IMR-90 (cell line): ENCODE measurements around the gene EIF2A. TPM values are rescaled to one million over a fixed set of nuclear protein-coding genes. Genes with fewer than 3 reads are reported as not detected.

Experiments
- ATAC-seq: fragments of 200-7000 bp; cut with Tn5 transposase; 2 replicates; pipeline ENCODE4 v1.9.1; 2020; ENCODE audit warnings: low read depth, mild to moderate bottlenecking, moderate library complexity
- BruUV-seq: library from RNA; stranded (reverse); fragments of 400-500 nt; replicated peaks from 2 replicates; lab custom pipeline; 2021; lab: Mats Ljungman, UMichigan
- CTCF ChIA-PET: fragments of 300-600 bp; formaldehyde crosslinking; extraction: SDS; loops from one replicate; lab custom pipeline; 2021; ENCODE audit warnings: antibody characterized with exemption; lab: Yijun Ruan, JAX
- POLR2A ChIA-PET: fragments of 300-600 bp; sonication (Branson Sonifier 250); formaldehyde crosslinking; loops from one replicate; lab custom pipeline; 2022; ENCODE audit warnings: antibody characterized with exemption; ENCODE audit not compliant: unreplicated experiment; lab: Charles Lee
- DNase-seq: peaks from one replicate; pipeline ENCODE4 v3.0.0; 2013
- H2AFZ ChIP-seq: replicated peaks from 2 replicates; pipeline ENCODE3; 2013; ENCODE audit warnings: low read length, mild to moderate bottlenecking; ENCODE audit not compliant: poor library complexity
- H2AK5ac ChIP-seq: 2 replicates; pipeline ENCODE4 v1.6.1; 2013; ENCODE audit warnings: low read depth, low read length, inconsistent platforms
- H2AK9ac ChIP-seq: replicated peaks from 2 replicates; pipeline ENCODE3; 2013; ENCODE audit warnings: mild to moderate bottlenecking, low read depth, low read length, moderate library complexity; ENCODE audit not compliant: poor library complexity
- H2BK120ac ChIP-seq: 2 replicates; pipeline ENCODE4 v1.6.1; 2013; ENCODE audit warnings: low read depth, low read length, inconsistent platforms
- H2BK15ac ChIP-seq: 3 replicates; pipeline ENCODE4 v1.6.1; 2013; ENCODE audit warnings: low read depth, low read length, inconsistent platforms
- H2BK20ac ChIP-seq: 2 replicates; pipeline ENCODE4 v1.6.1; 2013; ENCODE audit warnings: low read depth, mild to moderate bottlenecking, inconsistent platforms, low read length, moderate library complexity
- H2BK5ac ChIP-seq: 2 replicates; pipeline ENCODE4 v1.6.1; 2013; ENCODE audit warnings: mild to moderate bottlenecking, low read depth, low read length, inconsistent platforms; ENCODE audit not compliant: poor library complexity, severe bottlenecking
- H3K14ac ChIP-seq: replicated peaks from 2 replicates; pipeline ENCODE4 v1.6.1; 2013; ENCODE audit warnings: low read depth, low read length, inconsistent platforms
- H3K18ac ChIP-seq: 2 replicates; pipeline ENCODE4 v1.6.1; 2013; ENCODE audit warnings: low read depth, low read length, control low read depth
- H3K23ac ChIP-seq: 2 replicates; pipeline ENCODE4 v1.6.1; 2013; ENCODE audit warnings: low read depth, low read length, inconsistent platforms
- H3K27ac ChIP-seq: 2 replicates; pipeline ENCODE4 v1.5.1; 2013; ENCODE audit warnings: mild to moderate bottlenecking, control low read depth, low read length; ENCODE audit not compliant: insufficient read depth
- H3K27me3 ChIP-seq: 2 replicates; pipeline ENCODE4 v1.6.1; 2013; ENCODE audit warnings: low read length; ENCODE audit not compliant: control insufficient read depth, insufficient read depth
- H3K36me3 ChIP-seq: 2 replicates; pipeline ENCODE4 v1.6.1; 2013; ENCODE audit warnings: low read length, mixed read lengths; ENCODE audit not compliant: control insufficient read depth, insufficient read depth
- H3K4ac ChIP-seq: 2 replicates; pipeline ENCODE4 v1.6.1; 2013; ENCODE audit warnings: low read depth, low read length, inconsistent platforms
- H3K4me1 ChIP-seq: 2 replicates; pipeline ENCODE4 v1.6.1; 2013; ENCODE audit warnings: low read length, mixed read lengths; ENCODE audit not compliant: control insufficient read depth, insufficient read depth
- H3K4me2 ChIP-seq: 2 replicates; pipeline ENCODE4 v1.6.1; 2013; ENCODE audit warnings: low read depth, mild to moderate bottlenecking, control low read depth, low read length, moderate library complexity
- H3K4me3 ChIP-seq: 2 replicates; pipeline ENCODE4 v1.5.1; 2013; ENCODE audit warnings: low read depth, mild to moderate bottlenecking, control low read depth, low read length, moderate library complexity; ENCODE audit not compliant: insufficient read depth
- H3K56ac ChIP-seq: 2 replicates; pipeline ENCODE4 v1.6.1; 2013; ENCODE audit warnings: low read length, inconsistent platforms; ENCODE audit not compliant: insufficient read depth; ENCODE audit errors: extremely low read depth
- H3K79me1 ChIP-seq, 2 experiments: 2 replicates each; pipeline ENCODE4 v1.6.1; 2013; ENCODE audit warnings: low read length in 2 of 2, inconsistent platforms in 1 of 2, low read depth in 1 of 2
- H3K9ac ChIP-seq: 2 replicates; pipeline ENCODE4 v1.6.1; 2013; ENCODE audit warnings: low read depth, low read length, control low read depth
- H3K9me1 ChIP-seq: 2 replicates; pipeline ENCODE4 v1.6.1; 2013; ENCODE audit warnings: low read length, inconsistent platforms; ENCODE audit not compliant: insufficient read depth
- H3K9me3 ChIP-seq: 2 replicates; pipeline ENCODE4 v1.6.1; 2013; ENCODE audit warnings: low read length; ENCODE audit not compliant: control insufficient read depth, insufficient read depth
- H4K20me1 ChIP-seq: 2 replicates; pipeline ENCODE4 v1.6.1; 2013; ENCODE audit warnings: low read length, inconsistent platforms; ENCODE audit not compliant: insufficient read depth
- H4K5ac ChIP-seq: 2 replicates; pipeline ENCODE4 v1.6.1; 2013; ENCODE audit warnings: mild to moderate bottlenecking, low read depth, low read length, control low read depth
- H4K8ac ChIP-seq, 2 experiments: 2 replicates each; pipeline ENCODE4 v1.6.1; 2013; ENCODE audit warnings: low read depth in 2 of 2, low read length in 2 of 2, control low read depth in 1 of 2, inconsistent platforms in 1 of 2
- H4K91ac ChIP-seq: 2 replicates; pipeline ENCODE4 v1.6.1; 2013; ENCODE audit warnings: low read depth, low read length, inconsistent platforms; ENCODE audit not compliant: insufficient read depth
- FOS ChIP-seq: fragments of 150-350 bp; IDR thresholded peaks from 2 replicates; pipeline ENCODE4 v1.6.1; 2016; ENCODE audit warnings: low read depth, low read length
- RFX5 ChIP-seq: IDR thresholded peaks from 2 replicates; pipeline ENCODE4 v1.8.0; 2012; ENCODE audit warnings: low read depth, mild to moderate bottlenecking, low read length, moderate library complexity
- WGBS, 2 experiments: methylation state at CpG; one replicate each; pipeline versions ENCODE4 v1.1.5 to v1.1.7; 2013; ENCODE audit warnings: missing lambda C conversion rate in 2 of 2; ENCODE audit not compliant: insufficient read length in 1 of 2; ENCODE audit errors: extremely low coverage in 2 of 2; 5-methylcytosine and 5-hydroxymethylcytosine counted together
- dilution Hi-C: fragments of 300-500 bp; cut with HindIII; formaldehyde crosslinking; loops from one replicate; pipeline ENCODE4 v1.14.3; 2018; ENCODE audit warnings: low sequenced_read_pairs; ENCODE audit not compliant: unreplicated experiment
- in situ Hi-C: fragments of 300-500 bp; cut with MboI; formaldehyde crosslinking; loops from 3 replicates; pipeline ENCODE4 v1.14.3; 2019; ENCODE audit warnings: low sequenced_read_pairs, inconsistent platforms, mixed read lengths
- intact Hi-C: fragments of 100-400 bp; cut with micrococcal nuclease; formaldehyde crosslinking; loops from 2 replicates; pipeline ENCODE4 v1.10.0; 2022
- polyA plus RNA-seq, 3 experiments: library from polyadenylated mRNA; depleted of rRNA; stranded (reverse); fragments of >200 nt; gene quantifications; 2 replicates each; pipeline ENCODE4 v1.2.3, GENCODE V29; 2012; ENCODE audit warnings: low replicate concordance in 1 of 3
- total RNA-seq: library from RNA; depleted of rRNA; stranded (reverse); fragments of >200 nt; gene quantifications from 2 replicates; pipeline ENCODE4 v1.2.3, GENCODE V29; 2012

Gene EIF2A
- total and polyA plus RNA-seq, 2 of the 4 experiments (the other 2 are of a cell fraction), result 61.2 to 166 TPM

DNA sequence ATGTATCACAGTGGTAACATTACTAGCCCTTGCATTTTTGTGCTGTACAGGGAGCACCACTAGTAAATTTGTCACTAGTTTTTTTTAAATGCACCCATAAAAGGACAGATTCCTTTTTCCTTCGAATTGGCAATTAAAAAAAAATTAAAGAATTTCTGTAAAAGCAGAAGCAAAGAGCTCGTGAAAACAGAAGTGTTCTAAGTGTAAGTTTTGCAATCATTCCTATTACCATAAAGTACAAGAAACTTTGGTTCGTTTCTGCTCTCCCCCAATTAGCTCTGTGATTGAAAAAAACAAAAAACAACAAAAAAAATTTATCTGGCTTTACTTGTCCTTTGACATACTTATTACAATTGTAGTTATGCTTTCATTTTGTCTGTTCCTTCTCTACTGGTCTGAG is 5.6 kb upstream of the EIF2A start:
- Histone ChIP-seq H3K79me1 (peaks cover 8 to 36% of the 10 kb centered on the region in 2 experiments; a peak in 3 of 4 replicates), H3K36me3 (no peaks in the 10 kb centered on the region), H2BK120ac (no peak overlapping the region), H4K20me1 (peaks cover 36% of the 10 kb centered on the region; the same call in 1 of the 2 replicates), H4K8ac (no peak overlapping the region), H3K4ac (no peak overlapping the region), H3K9ac (no peak overlapping the region), H3K27me3 (no peaks in the 10 kb centered on the region), H2BK15ac (no peak overlapping the region), H2AK9ac (no peak overlapping the region), H2BK20ac (no peak overlapping the region), H3K27ac (no peak overlapping the region), H3K4me2 (no peak overlapping the region), H3K9me3 (no peaks in the 10 kb centered on the region), H3K9me1 (0 out of 2 replicates have a peak, but pooled peaks cover 2% of the 10 kb centered on the region), H3K18ac (no peak overlapping the region), H4K5ac (no peak overlapping the region), H3K14ac (no peak overlapping the region), H3K4me3 (no peak overlapping the region), H3K23ac (no peak overlapping the region), H3K4me1 (no peaks in the 10 kb centered on the region), H4K91ac (no peak overlapping the region), H2AFZ (no peak overlapping the region), H3K56ac (no peak overlapping the region), H2AK5ac (no peak overlapping the region), H2BK5ac (no peak overlapping the region)
- DNase-seq (no peak), ATAC-seq (no peak)
- ChIA-PET POLR2A (no interaction called here), CTCF (interaction anchor here (0.6 to 0.7 kb wide), 2 partner anchors 189 to 227 kb away, joined by 3 to 4 read pairs; no protein-coding TSS in a partner anchor)
- dilution Hi-C loops, result no loop called here
- in situ Hi-C loops, result no loop called here
- BruUV-seq, result no TSS peak
- intact Hi-C loops, result no loop called here
- no CpG with 5 or more reads among the region's 3 CpGs for WGBS, 2 experiments
- TF ChIP-seq RFX5 (no peak), FOS (no peak)
